HG02943 (cell line): Measurements from ENCODE around the gene SLC34A3.

Source experiments
- ATAC-seq: cut with Tn5 transposase; IDR thresholded peaks from one replicate; pipeline ENCODE4 v1.9.1; 2021; ENCODE audit warnings: mild to moderate bottlenecking, low read depth, moderate library complexity; ENCODE audit not compliant: unreplicated experiment

Gene SLC34A3

DNA sequence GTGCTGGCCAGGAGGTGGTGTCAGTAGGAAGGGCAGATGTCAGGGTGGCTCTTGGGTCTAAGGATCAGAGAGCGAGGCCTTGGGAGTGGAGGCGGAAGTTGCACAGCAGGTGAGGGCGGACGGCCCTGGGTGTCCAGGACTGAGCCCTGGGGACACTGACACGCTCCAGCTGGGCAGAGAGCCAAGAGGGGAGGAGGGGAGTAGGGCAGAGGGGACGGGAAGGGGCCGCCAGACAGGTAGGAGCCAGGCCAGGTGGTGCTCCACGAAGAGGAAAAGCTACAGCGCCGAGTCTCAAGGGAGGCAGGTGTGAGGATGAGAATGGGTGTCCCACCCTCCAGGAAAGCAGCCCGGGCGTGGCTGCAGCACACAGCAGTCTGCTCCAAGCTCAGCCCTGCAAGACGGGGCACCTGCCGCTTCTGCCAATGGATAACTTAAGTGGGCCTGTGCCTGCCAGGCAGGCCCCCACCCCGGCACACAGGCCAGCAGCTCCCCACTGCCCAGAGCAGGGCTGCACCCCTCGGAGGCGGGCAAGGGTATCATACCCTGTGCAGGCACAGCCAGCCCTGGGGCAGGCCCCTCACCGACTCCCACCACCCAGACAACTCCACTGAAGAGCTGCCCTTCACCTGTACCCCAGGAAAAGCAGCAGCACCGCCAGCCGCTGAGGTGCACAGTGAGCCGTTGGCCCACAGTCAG is 35.0 kb upstream of the SLC34A3 start:
- no peak for ATAC-seq

DNA sequence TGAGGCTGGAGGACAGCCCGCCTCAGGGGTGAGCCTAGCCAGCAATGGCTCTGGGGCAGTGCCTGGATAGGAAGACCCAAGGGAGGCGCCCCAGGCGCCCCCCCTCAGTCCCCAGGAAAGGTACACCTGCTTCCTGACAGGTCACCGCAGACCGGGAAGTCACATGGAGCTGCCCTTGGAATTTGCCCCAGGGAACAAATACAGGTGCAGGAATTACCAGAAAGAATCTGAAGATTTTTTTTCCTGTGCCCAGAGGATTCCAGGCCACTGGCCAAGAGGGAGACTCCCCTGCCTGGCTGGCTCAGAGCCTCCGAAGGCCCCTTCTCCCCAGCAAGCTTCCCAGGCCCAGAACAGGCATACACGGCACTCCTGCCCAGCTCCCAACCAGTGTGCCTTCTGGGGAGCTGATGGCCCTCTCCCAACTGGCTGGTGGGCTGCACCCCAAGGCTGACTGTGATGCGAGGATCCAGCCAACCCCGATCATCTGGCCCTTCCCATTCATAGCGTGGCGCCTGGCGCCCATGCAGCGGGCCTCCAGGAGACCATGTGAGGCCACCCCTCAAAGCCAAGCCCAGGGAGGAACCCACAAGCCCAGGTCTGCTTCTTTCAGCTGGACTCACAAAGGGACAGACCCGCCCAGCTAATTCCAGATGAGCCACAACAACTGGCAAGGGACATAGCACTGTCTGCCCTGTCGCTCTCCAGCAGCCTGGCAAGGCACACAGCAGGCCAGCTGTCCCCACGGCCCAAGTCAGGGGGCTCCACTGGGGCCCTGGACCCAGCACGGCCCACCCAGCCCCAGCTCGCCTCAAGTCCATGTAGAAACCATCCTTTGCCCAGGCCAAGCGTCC is 32.4 kb upstream of the SLC34A3 start:
- ATAC-seq, result no peak

DNA sequence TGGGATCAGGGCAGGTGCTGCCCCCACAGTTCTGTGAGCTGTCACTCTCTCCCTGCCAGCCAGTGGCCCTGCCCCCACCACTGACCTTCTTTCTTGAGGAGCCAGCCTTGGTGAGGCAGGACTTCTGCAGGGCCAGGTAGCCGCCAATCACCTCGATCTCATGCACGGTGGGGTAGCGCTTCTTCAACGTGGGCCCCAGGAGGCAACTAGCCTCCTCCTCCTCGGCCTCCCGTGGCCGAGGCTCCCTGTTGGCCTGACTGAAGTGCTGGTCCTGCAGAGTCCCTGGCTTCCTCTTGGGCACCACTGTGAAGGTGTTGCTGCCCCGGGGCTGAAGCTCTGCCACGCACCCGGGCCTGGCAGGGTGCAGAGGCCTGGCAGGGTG is 31.8 kb upstream of the SLC34A3 start:
- ATAC-seq, result no peak

DNA sequence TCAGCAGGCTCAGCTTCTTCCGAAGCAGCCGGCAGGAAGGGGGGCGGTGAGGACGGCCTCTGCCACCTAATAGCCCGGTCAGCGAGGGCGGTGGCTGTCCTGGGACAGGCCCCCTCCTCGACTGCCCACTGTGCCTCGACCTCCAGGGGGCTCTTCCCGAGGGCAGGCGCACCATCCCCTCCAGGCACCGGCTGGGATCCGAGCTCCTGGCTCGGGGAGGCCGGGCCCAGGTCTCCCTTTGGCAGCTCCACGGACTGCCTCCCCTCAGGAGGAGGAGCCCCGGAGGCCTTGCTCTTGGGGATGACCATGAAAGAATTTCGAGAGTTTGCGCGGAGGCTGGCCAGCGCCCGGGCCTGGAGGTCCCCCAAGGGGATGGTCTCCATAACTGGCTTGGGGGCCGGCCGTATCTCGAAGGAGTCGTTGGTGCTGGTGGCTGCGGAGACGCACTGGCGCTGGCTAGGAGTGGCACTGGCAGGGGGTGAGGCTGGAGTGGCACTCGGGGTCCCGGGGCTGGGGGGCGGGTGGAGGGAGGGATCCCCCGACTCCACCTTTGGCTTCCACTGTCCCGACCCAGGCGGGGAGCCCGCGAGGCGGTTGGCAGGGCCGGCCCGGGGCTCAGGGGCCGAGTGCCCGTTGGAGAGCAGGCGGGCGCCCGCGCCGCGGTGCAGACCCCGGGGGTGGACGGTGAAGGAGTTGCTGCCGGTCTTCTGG is 31.1 kb upstream of the SLC34A3 start:
- no peak for ATAC-seq

DNA sequence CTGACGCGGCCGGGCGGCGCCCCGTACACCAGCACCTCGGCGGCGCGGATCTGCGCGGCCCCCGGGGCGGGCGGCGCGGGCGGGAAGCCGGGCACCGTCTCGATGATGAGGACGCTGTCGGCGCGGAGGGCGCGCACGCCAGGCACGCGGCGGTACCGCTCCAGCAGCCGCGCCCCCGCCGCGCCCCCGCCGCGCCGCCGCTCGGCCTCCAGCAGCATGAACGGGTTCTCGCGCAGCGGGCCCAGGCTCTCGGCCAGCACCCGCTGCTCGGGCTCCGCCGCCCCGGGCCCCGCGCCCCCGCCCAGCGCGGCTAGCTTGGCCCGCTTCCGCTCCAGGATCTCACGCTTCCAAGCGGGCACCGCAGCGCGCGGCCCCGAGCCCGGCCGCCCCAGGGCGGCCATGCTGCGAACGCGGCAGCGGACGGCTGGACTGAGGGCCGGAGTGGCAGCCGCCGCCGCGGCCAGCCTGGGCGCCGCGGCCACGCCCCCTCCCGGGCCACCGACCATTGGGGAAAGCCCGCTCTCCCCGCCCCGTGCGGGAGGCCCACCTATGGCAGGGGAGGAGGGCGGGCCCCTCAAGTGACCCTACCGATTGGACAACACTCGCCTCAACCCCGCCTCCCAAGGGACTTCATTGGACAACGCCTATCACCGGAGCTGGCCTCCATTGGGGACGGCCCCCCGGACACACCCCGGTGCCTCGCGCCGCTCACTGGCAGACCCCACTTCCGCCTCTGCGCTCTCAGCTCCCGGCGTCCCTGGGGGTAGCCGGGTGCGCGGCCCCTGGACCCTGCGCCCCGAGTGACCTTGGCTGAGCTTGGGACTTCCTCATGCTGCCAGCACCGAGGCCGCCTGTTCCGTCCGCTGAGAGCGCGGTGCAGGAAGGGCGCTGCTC is 30.1 kb upstream of the SLC34A3 start, which contains the start of gene TPRN:
TPRN (minus strand) TSS at position 431 of the 894 bp plus-strand sequence; CDS start at position 401, 30 bp downstream.
- peak; percentile 89 for ATAC-seq

DNA sequence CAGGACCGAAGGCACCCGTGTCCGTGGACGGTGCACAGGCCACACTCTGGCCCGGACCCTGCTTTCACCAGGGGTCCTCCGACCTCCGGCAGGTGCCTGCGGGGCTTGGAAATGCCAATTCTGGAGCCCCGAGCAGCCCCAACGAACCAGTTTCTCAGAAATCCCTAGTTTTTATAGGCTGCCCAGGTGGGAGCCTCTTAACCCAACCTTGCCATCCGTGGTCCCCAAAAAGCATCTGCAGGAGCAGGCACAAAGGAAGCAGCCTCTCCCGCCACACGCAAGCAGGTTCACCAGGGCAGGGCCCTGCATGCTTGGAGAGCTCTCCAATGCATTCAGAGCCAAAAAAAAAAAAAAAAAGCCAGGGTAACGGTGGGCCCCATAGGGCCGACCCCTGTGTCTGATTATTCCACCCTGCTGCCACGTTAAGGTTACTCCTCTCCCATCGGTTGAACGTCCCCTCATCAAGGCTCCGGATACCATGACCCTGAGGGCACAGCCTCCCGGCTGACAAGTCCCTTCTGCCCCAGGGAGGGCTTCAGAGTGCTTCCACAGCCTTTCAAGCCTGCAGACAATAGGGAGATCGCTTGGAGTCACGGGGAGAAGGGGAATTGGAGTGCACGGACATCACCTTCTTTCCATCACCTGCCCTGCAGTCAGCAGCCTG is 29.4 kb upstream of the SLC34A3 start:
- ATAC-seq, result no peak

DNA sequence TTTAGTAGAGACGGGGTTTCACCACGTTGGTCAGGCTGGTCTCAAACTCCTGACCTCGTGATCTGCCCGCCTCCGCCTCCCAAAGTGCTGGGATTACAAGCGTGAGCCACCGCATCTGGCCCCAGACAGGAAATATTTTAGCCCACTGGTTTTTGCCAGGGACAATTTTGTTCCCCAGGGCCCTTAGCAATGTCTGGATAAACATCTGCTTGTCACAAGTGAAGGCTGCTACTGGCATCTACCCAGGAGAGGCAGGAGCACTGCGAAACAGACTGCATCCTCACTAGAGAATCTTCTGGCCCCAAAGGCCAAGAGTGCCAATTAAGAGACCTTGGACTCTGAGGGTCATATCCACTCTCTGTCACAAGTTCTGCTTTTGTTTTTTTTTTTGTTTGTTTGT is 27.7 kb upstream of the SLC34A3 start:
- no peak for ATAC-seq

- ATAC-seq, result no peak
Measured at GRCh38 chr9:137204731-137205125, 26.0 kb upstream of the SLC34A3 start.

DNA sequence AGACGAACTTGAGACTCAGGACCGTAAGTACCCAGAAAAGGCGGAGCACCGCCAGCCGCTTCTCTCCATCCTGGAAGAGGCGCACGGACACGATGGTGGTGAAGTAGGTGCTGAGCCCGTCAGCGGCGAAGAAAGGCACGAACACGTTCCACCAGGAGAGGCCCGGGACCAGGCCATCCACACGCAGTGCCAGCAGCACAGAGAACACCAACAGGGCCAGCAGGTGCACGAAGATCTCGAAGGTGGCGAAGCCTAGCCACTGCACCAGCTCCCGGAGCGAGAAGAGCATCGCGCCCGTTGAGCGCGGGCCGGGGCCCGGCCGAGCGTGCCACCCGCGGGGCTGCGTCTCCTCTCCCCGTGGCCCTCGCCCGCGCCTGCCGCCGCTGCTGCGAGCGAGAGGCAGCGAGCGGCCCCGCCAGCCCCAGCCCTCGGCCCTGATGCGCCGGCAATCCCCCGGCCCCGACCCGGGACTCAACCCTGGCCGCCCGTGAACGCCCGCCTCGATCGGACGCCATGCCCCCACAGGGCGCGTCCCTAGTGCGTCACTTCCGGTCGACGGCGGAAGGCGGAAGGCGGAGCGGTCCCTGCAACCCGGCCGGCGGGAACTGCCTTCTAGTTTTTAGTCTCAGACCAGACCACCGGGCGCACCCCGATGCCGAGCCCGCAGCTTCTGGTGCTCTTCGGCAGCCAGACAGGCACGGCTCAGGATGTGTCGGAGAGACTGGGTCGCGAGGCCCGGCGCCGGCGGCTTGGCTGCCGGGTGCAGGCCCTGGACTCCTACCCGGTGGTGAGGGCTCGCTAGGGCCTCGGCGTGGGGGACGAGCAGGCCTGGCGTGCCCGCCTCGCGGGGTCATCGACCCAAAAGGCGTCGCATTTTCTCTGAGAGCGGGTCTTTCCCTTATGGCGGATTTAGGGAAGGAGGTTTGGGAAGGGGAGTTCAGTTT is 25.3 kb upstream of the SLC34A3 start, which contains the start of the genes NDOR1 and TMEM203:
NDOR1 (plus strand) TSS at position 575 of the 944 bp plus-strand sequence; CDS start at position 653, 78 bp downstream.
TMEM203 (minus strand) TSS at position 523 of the 944 bp plus-strand sequence; CDS start at position 289, 234 bp downstream.
- ATAC-seq, result no peak

GRCh38 chr9:137206602-137207001 is 24.1 kb upstream of the SLC34A3 start:
- no peak for ATAC-seq

DNA sequence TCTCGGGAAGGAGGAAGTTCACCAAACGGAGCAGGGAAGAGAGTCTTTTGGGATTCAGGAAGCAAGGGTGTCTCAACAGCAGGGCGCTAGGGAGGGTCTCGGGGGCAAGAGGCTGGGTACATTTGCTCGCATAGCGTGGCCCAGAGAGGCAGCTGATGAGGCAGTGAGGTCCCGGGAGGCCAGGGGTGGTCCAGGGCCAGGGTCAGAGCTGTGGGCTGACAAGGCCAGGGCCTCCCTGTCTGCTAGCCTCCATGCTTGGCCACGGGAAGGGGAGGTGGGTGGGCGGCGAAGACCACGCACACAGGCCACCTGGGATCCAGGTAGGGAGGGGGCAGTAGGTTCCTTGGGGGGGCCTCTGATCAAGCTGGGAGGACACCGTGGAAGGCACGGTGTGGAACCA is 19.2 kb upstream of the SLC34A3 start:
- ATAC-seq, result no peak

GRCh38 chr9:137212520-137212919 is 18.2 kb upstream of the SLC34A3 start:
- ATAC-seq, result no peak

- ATAC-seq, result no peak
Measured at GRCh38 chr9:137213160-137214060, 17.3 kb upstream of the SLC34A3 start.

GRCh38 chr9:137214620-137215019 is 16.1 kb upstream of the SLC34A3 start:
- ATAC-seq, result no peak

DNA sequence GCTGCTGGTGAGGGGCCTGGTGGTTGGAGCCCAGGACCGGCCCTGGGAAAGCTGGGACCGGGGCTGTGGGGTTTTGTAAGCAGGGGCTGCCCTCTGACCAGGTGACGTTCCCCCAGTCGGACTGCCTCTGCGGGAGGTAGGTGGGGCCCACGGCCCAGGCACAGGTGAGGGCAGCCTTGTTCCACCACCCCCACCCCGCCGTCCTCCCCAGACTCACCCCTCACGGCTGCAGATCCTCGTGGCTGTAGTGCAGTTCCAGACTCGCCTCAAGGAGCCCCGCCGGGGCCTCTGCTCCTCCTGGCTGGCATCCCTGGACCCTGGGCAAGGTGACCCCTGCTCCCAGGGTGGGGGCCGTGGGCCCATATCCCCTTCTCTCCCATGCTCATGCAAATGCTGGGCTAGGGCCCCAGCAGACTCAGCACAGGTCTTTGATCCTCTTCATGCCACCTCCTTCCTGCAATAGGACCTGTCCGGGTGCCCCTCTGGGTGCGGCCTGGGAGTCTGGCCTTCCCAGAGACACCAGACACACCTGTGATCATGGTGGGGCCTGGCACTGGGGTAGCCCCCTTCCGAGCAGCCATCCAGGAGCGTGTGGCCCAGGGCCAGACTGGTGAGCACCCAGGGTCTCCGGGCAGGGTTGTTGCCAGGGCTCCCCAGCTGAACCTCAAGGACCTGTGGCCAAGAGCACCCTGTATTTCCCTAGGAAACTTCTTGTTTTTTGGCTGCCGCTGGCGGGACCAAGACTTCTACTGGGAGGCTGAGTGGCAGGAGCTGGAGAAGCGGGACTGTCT is 15.3 kb upstream of the SLC34A3 start:
- ATAC-seq, result no peak

DNA sequence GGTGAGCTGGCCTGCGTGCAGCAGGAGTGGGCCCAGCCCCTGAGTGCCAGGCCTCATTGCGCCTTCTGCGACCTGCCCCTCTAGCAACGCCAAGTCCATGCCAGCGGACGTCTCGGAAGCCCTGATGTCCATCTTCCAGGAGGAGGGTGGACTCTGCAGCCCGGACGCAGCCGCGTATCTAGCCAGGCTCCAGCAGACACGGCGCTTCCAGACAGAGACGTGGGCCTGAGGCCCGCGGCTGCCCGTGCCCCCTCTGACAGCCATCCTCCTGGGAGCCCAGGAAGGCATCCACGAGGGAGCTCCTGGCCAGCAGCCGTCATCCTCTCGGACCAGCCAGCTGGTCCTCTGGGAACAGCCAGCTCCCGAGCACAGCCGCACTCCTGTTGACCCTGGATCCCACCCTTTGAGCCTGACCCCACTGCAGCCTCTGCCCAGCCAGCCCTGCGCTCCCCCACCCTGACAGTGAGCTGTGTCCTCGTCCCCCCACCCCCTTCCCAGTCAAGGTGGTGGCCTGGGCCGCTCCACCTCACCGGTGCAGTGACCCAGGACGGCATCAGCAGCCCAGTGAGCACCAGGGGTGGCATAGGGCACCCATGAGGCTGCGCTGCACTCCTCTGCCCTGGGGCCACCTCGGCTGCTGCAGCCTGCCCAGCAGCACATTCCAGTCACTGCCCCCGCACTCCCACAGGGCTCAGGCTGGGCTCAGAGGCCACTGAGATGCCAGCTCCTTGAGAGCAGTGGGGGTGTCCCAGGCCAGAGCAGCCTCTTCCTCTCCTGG is 14.3 kb upstream of the SLC34A3 start:
- no peak for ATAC-seq
